Measurements from ENCODE around the gene CACNA2D4. TPM values are rescaled to one million over a fixed set of nuclear protein-coding genes. Genes with fewer than 3 reads are reported as not detected.

Gene CACNA2D4
- total RNA-seq, 2 experiments from 2014 or later = 20.8 to 23.6 TPM

DNA sequence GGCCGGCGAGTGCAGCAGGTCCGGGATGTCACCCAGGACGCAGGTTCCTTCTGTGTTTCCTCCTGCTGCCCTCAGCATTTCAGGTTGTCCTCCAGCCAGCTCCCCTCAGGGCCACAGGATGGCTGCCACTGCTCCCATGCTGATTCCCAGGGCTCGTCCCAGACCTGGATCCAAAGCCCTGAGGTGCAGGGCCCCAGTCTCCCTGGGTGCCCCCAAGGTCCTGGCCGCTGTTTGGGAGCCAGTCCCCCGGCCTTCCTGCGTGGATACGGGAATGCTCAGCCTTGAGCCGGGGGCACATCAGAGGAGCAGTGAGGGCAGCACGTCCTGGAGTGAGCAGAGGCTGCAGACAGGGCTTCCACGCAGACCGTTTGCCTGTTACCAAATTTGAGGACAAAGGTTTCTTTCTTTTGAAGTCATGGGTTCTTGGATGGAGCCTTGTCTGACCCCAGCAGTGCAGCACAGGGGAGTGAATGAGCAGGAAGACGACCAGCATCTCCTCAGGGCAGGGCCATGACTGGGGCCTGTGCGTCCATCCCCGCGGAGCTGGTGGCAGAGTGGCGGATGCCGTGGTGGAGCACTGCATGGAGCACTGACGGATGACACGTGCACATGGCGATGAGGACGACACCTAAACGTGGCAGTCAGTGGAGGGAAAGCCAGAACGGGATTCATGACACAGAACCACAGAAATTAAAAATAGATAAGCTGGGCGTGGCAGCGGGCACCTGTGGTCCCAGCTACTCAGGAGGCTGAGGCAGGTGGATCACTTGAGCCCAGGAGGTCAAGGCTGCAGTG lies 12.5 kb upstream of the CACNA2D4 start:
- H3K4me3 Mint-ChIP-seq = no peak overlapping the region
- H3K27me3 Mint-ChIP-seq = no peaks in the 10 kb centered on the region
- H3K36me3 Mint-ChIP-seq (ENCODE audit: low read depth) = no peaks in the 10 kb centered on the region
- no peaks in the 10 kb centered on the region for H3K9me3 Mint-ChIP-seq
- no peak overlapping the region for H3K27ac Mint-ChIP-seq
- no peak for DNase-seq
- ChIA-PET POLR2A (no interaction called here), CTCF (interaction anchor here (1.2 kb wide), 1 partner anchor 8 kb away, joined by 3 read pairs; no protein-coding TSS in a partner anchor)
- H3K4me1 Mint-ChIP-seq = no peaks in the 10 kb centered on the region

DNA sequence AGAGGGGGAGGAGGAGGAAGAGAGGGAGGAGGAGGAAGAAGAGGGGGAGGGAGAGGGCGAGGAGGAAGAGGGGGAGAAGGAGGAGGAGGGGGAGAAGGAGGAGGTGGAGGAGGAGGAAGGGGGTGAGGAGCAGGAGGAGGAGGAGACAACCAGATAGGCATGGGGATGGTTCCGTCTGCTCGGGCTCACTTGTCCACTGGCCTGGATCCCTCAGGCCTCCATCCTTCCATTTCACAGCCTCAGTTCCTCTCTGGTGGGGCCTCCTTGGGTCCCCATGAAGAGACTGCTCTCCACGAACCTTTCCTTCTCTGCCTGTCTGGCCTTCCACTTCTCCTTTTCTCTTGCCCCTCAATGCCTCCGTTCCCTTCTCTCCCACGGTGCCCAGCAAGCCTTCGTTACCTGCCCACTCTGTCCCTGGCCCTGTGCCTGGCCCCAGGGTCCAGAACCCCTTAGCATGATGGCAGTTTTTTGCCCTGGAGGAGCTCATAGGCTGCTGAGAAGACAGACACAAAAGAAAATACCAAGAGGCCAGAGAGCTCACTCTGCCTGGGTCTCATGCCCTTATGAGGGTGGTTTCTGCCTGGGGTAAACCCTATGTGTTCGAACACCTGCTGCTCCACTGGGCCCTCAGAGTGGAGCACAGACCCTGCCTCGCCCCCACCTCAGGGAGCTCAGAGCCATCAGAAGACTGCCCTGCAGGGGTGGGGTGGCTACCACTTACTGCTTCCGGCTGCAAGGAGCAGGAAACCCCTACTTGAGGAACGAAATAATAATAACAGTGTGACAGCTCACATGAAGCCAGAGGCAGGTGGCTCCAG lies 11.7 kb upstream of the CACNA2D4 start:
- no peaks in the 10 kb centered on the region for H3K36me3 Mint-ChIP-seq (ENCODE audit: low read depth)
- no peak overlapping the region for H3K27ac Mint-ChIP-seq
- no peak overlapping the region for H3K4me3 Mint-ChIP-seq
- POLR2A ChIA-PET = no interaction called here
- CTCF ChIA-PET = interaction anchor here (1.2 kb wide), 1 partner anchor 9 kb away, joined by 3 read pairs; no protein-coding TSS in a partner anchor
- no peaks in the 10 kb centered on the region for H3K4me1 Mint-ChIP-seq
- H3K27me3 Mint-ChIP-seq = no peaks in the 10 kb centered on the region
- DNase-seq = no peak
- H3K9me3 Mint-ChIP-seq = no peaks in the 10 kb centered on the region

DNA sequence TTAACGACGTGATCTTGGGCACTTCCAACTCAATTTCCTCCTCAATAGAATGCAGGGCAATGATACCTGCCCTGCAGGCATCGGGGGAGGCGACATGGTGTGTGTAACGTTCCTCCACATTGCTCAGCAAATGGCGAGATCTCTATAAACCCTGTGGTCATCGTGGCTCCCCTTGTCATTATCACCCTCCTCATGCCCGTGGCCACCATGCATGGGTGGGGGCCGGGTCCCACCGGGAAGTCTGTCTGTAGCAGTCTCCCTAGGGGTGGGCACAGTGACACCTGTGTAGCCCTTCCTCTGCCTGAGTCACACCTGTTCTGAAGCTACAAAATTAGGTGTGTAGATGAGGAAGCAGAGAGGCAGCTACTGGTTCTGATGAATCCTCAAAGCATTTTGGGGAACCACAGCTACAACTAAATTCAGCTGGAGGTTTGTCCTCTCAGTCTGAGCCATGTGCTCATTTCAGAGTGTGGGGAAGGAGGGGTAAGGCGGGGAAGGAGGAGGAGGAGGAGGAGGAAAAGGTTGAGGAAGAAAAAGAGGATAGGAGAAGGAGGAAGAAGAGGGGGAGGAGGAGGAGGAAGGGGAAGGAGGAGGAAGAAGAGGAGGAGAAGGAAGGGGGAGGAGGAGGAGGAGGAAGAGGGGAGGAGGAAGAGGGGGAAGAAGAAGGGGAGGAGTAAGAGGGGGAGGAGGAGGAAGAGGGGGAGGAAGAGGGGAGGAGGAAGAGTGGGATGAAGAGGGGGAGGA lies 11.0 kb upstream of the CACNA2D4 start:
- no peaks in the 10 kb centered on the region for H3K27me3 Mint-ChIP-seq
- DNase-seq = no peak
- no peaks in the 10 kb centered on the region for H3K36me3 Mint-ChIP-seq (ENCODE audit: low read depth)
- ChIA-PET CTCF (interaction anchor here (0.7 to 1.2 kb wide), 2 partner anchors 10 kb away, joined by 3 read pairs; no protein-coding TSS in a partner anchor), POLR2A (no interaction called here)
- H3K4me1 Mint-ChIP-seq = peaks cover 7% of the 10 kb centered on the region
- no peaks in the 10 kb centered on the region for H3K9me3 Mint-ChIP-seq
- no peak overlapping the region for H3K27ac Mint-ChIP-seq
- H3K4me3 Mint-ChIP-seq = no peak overlapping the region

DNA sequence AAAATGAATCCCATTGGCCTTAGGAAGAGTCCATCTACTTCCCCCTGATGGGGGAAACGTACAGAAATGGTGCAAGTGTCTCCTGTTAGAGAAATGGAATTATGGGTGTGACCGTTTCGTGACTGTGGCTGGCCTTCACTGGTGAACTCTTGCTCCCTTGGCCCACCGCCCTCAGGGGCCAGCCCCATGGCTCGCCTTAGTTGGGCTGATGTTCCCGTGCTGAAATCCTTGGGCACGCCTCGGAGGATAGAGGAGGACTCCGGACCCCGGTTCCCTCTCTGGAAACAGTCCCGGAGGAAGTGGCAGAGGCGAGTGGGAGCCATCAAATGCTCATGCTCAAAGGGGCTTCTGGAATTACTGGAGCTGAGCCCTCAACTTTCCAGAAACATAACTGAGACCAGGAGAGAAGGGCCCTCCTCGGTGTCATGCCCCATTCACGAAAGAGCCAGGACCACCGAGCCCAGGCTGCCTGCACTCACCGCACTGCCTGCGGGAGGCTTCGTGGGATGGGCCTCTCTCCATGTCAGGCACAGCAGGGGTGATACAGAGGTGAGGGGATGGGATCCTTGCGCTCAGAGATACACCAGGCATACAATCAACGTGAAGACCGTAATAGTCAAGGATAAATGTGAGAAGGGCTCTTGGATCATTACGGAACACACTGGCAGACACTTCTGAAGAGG lies 10.1 kb upstream of the CACNA2D4 start:
- peak; percentile 11 for DNase-seq
- ChIA-PET CTCF (interaction anchor here (0.7 kb wide), 1 partner anchor 11 kb away, joined by 3 read pairs; no protein-coding TSS in a partner anchor), POLR2A (no interaction called here)
- peaks cover under 1% of the 10 kb centered on the region for H3K27me3 Mint-ChIP-seq
- H3K27ac Mint-ChIP-seq = no peak overlapping the region
- no peak overlapping the region for H3K4me3 Mint-ChIP-seq
- peaks cover 7% of the 10 kb centered on the region for H3K4me1 Mint-ChIP-seq
- H3K36me3 Mint-ChIP-seq (ENCODE audit: low read depth) = no peaks in the 10 kb centered on the region
- H3K9me3 Mint-ChIP-seq = no peaks in the 10 kb centered on the region

DNA sequence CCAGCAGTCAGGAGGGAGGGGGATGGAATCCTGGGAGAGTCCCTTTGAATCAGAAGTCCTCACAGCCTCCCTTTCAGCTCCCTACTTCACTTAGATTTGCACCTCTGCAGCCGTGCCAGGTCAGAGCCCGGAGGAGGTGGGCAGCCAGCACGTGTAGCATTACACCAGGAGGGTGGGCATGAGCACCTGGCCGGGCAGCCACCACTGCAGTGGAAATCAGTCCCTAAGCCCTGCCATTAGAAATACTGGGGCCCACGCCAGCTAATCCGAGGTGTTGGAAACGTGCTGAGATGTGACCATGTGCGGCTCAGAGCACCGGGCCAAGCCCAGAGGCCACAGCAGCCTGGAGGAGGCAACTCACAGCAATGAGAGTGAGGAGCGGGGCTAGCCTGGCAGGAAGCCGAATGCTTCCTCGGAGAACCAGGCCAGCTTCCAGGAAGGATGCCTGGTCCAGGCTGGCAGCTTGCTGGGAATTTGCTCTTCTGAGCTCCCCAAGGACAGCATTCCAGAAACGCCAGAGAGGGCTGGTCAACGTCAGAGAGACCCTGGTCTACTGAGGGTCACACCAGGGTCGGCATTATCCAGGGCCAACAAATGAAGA lies 9.4 kb upstream of the CACNA2D4 start:
- Mint-ChIP-seq H3K36me3 (ENCODE audit: low read depth) (no peaks in the 10 kb centered on the region), H3K9me3 (no peaks in the 10 kb centered on the region), H3K4me1 (peaks cover 7% of the 10 kb centered on the region), H3K27me3 (peaks cover 3% of the 10 kb centered on the region), H3K27ac (no peak overlapping the region), H3K4me3 (no peak overlapping the region)
- ChIA-PET CTCF (no interaction called here), POLR2A (interaction anchor here (1.3 kb wide), 1 partner anchor 12 kb away, joined by 3 read pairs; no protein-coding TSS in a partner anchor)
- peak; percentile 9 for DNase-seq

DNA sequence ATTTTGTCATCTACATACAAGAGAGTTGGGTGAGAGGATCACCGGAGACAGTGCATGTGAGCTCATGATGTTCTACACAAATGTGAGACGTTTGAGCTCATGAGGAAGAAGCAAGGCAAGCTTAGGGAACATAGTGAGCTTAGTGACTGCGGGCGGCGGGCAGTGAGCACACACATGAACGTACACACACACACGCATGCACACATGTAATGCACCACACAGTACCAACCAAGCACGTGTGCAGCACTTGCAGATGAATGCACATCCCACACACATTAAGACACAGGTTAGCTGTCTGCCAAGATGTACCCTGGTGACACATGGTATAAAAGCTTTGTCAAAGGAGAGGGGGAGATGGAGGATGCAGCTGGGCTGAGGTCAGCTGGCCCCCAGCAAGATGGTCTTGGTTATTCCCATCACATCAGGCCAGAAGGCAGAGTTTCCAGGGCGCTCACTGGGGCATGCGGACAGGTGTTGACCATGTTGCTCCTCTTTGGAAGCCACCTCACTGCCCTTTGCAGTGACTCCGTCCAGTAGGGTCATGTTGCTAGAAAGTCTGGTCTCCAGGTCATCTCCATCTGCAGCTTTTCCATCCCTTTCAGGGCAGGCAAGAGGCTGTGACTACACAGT lies 8.7 kb upstream of the CACNA2D4 start:
- ChIA-PET POLR2A (interaction anchor here (1.3 kb wide), 1 partner anchor 12 kb away, joined by 3 read pairs; no protein-coding TSS in a partner anchor), CTCF (interaction anchor here (2.0 kb wide), 1 partner anchor 13 kb away, joined by 8 read pairs; no protein-coding TSS in a partner anchor)
- H3K36me3 Mint-ChIP-seq (ENCODE audit: low read depth) = no peaks in the 10 kb centered on the region
- H3K9me3 Mint-ChIP-seq = no peaks in the 10 kb centered on the region
- H3K27me3 Mint-ChIP-seq = peaks cover 3% of the 10 kb centered on the region
- H3K27ac Mint-ChIP-seq = no peak overlapping the region
- peaks cover 7% of the 10 kb centered on the region for H3K4me1 Mint-ChIP-seq
- H3K4me3 Mint-ChIP-seq = no peak overlapping the region
- DNase-seq = peak; percentile 14

DNA sequence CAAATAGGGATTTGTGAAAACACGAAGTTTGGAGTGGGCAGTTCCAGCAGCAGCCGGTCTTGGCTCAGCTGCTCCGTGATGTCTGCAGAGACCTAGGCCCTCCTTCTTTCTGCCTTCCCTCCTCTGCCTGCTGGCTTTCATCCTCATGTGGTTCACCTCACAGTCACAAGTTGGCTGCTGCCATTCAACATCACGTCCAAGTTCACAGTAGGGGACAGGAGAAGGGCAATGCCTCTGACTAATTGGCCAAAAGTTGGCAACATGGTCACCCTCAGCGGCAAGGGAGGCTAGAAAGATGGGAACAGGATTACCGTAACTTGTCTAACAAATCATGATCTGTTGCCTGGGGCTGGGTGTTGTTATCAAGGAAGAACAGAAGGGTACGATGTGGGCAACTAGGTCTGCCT lies 7.8 kb upstream of the CACNA2D4 start:
- Mint-ChIP-seq H3K27ac (no peak overlapping the region), H3K4me3 (no peak overlapping the region), H3K36me3 (ENCODE audit: low read depth) (no peaks in the 10 kb centered on the region), H3K4me1 (peaks cover 7% of the 10 kb centered on the region), H3K27me3 (peaks cover 3% of the 10 kb centered on the region), H3K9me3 (no peaks in the 10 kb centered on the region)
- CTCF ChIA-PET = interaction anchor here (2.0 kb wide), 1 partner anchor 14 kb away, joined by 8 read pairs; no protein-coding TSS in a partner anchor
- peak; percentile 14 for DNase-seq
- POLR2A ChIA-PET = no interaction called here

DNA sequence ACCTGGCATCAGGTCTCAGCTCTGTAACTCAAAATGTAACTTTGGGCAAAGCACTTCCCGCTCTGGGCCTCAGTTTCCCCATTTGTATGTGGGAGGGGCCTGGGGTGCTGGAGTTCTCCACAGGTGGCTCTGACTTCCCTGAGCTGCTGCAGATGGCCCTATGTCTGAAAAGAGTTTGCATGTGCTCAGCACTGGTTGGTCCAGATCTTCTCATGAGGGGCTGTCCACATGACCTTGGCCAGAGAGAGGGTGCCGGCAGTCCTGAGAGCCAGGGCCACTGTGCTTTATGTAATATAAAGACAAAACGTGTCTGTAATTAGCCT lies 7.2 kb upstream of the CACNA2D4 start:
- CTCF ChIA-PET = interaction anchor here (2.0 kb wide), 1 partner anchor 14 kb away, joined by 8 read pairs; no protein-coding TSS in a partner anchor
- no peak overlapping the region for H3K27ac Mint-ChIP-seq
- POLR2A ChIA-PET = no interaction called here
- H3K4me3 Mint-ChIP-seq = no peak overlapping the region
- H3K36me3 Mint-ChIP-seq (ENCODE audit: low read depth) = no peaks in the 10 kb centered on the region
- DNase-seq = peak; percentile 4
- H3K4me1 Mint-ChIP-seq = peaks cover 7% of the 10 kb centered on the region
- no peaks in the 10 kb centered on the region for H3K9me3 Mint-ChIP-seq
- H3K27me3 Mint-ChIP-seq = peaks cover 4% of the 10 kb centered on the region

DNA sequence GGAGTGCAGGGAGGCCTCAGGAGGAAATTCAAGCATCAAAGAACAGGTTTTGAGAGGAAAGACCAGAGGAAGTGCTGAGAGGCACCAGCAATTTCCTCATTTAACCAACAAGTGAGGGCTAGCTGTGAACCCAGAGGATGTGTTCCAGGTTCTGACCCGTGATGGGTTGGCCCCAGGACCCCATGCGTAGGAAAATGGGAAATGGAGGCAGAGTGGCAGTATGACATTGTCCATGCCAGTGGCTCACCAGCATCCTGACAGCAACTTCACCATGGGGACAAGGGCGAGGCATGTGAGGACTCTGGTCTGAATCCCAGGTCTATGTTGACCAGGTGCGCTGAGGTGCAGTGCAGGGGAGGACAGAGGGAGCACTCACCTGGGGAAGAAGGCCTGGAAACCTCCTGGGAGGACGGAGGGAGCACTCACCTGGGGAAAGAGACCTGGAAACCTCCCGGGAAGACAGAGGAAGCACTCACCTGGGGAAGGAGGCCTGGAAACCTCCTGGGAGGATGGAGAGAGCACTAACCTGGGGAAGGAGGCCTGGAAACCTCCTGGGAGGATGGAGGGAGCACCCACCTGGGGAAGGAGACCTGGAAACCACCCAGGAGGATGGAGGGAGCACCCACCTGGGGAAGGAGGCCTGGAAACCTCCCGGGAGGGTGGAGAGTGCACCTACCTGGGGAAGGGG lies 6.7 kb upstream of the CACNA2D4 start:
- CTCF ChIA-PET = interaction anchor here (2.0 kb wide), 1 partner anchor 15 kb away, joined by 8 read pairs; no protein-coding TSS in a partner anchor
- peaks cover 8% of the 10 kb centered on the region for H3K27me3 Mint-ChIP-seq
- peaks cover 7% of the 10 kb centered on the region for H3K4me1 Mint-ChIP-seq
- POLR2A ChIA-PET = no interaction called here
- no peaks in the 10 kb centered on the region for H3K36me3 Mint-ChIP-seq (ENCODE audit: low read depth)
- DNase-seq = peak; percentile 11
- H3K4me3 Mint-ChIP-seq = no peak overlapping the region
- H3K27ac Mint-ChIP-seq = no peak overlapping the region
- no peaks in the 10 kb centered on the region for H3K9me3 Mint-ChIP-seq

DNA sequence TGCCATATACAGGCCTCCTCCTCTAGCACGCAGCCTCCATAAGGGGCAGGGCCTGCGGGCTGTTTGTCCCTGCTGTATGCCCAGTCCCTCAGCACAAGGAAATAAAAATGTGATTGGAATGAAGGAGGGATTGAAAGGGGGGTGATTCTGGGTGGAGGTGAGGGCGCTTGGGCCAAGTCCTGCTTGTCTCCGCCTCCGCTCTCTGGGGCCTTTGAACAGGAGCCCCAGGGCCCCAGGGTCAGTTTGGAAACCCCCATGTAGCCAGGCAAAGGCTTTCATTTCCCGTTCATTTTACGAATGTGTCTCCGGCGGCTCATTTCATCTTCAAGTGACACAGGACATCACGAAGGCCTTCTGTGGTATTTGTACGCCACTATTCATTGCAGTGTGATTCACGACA lies 4.5 kb upstream of the CACNA2D4 start:
- ChIA-PET POLR2A (no interaction called here), CTCF (no interaction called here)
- H3K27me3 Mint-ChIP-seq = peaks cover 12% of the 10 kb centered on the region
- H3K4me3 Mint-ChIP-seq = no peak overlapping the region
- H3K4me1 Mint-ChIP-seq = peaks cover 7% of the 10 kb centered on the region
- peak; percentile 10 for DNase-seq
- no peaks in the 10 kb centered on the region for H3K36me3 Mint-ChIP-seq (ENCODE audit: low read depth)
- H3K9me3 Mint-ChIP-seq = no peaks in the 10 kb centered on the region
- H3K27ac Mint-ChIP-seq = no peak overlapping the region

DNA sequence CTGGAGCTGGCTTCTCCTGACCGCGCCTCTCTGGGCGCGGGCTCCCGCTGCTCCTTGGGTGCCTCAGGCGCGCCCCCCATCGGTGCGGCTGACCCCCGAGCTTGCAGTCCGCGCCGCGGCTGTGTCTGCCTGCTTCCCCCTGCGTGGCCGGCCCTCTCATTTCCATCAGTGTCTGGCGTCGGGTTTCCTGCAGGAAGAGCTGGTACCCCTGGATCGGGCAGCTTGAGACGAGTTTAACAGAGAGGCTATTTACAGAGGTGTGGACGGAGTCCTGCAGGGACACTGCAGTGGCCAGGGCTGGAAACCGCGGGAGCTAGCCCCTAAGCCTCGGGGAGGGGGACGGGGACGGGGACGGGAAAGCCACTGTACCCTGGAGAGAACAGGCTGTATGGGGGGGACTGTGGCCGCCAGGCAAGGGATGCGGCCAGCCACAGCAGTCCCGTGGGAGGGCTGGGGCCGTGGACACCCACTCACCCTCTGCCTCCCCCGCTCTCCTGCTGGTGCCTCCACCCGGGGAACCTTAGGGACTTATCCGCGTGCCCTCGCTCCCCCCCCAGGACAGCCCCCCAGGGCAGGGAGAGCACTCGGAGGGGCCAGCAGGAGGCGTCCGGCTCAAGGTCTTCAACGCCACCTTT lies 3.7 kb upstream of the CACNA2D4 start:
- CTCF ChIA-PET = no interaction called here
- no peaks in the 10 kb centered on the region for H3K9me3 Mint-ChIP-seq
- peak; percentile 12 for DNase-seq
- H3K4me1 Mint-ChIP-seq = peaks cover 7% of the 10 kb centered on the region
- H3K27ac Mint-ChIP-seq = no peak overlapping the region
- H3K36me3 Mint-ChIP-seq (ENCODE audit: low read depth) = no peaks in the 10 kb centered on the region
- H3K4me3 Mint-ChIP-seq = no peak overlapping the region
- H3K27me3 Mint-ChIP-seq = peaks cover 12% of the 10 kb centered on the region
- POLR2A ChIA-PET = no interaction called here
